IMR-90 (cell line): Measurements from ENCODE around the gene ZNF726. TPM values are rescaled to one million over a fixed set of nuclear protein-coding genes. Genes with fewer than 3 reads are reported as not detected.

ENCODE experiments used
- ATAC-seq: fragments of 200-7000 bp; cut with Tn5 transposase; 2 replicates; pipeline ENCODE4 v1.9.1; 2020; ENCODE audit warnings: low read depth, mild to moderate bottlenecking, moderate library complexity
- BruUV-seq: library from RNA; stranded (reverse); fragments of 400-500 nt; replicated peaks from 2 replicates; lab custom pipeline; 2021; lab: Mats Ljungman, UMichigan
- CTCF ChIA-PET: fragments of 300-600 bp; formaldehyde crosslinking; extraction: SDS; loops from one replicate; lab custom pipeline; 2021; ENCODE audit warnings: antibody characterized with exemption; lab: Yijun Ruan, JAX
- POLR2A ChIA-PET: fragments of 300-600 bp; sonication (Branson Sonifier 250); formaldehyde crosslinking; loops from one replicate; lab custom pipeline; 2022; ENCODE audit warnings: antibody characterized with exemption; ENCODE audit not compliant: unreplicated experiment; lab: Charles Lee
- DNase-seq: peaks from one replicate; pipeline ENCODE4 v3.0.0; 2013
- H2AFZ ChIP-seq: replicated peaks from 2 replicates; pipeline ENCODE3; 2013; ENCODE audit warnings: low read length, mild to moderate bottlenecking; ENCODE audit not compliant: poor library complexity
- H2AK5ac ChIP-seq: 2 replicates; pipeline ENCODE4 v1.6.1; 2013; ENCODE audit warnings: low read depth, low read length, inconsistent platforms
- H2AK9ac ChIP-seq: replicated peaks from 2 replicates; pipeline ENCODE3; 2013; ENCODE audit warnings: mild to moderate bottlenecking, low read depth, low read length, moderate library complexity; ENCODE audit not compliant: poor library complexity
- H2BK120ac ChIP-seq: 2 replicates; pipeline ENCODE4 v1.6.1; 2013; ENCODE audit warnings: low read depth, low read length, inconsistent platforms
- H2BK15ac ChIP-seq: 3 replicates; pipeline ENCODE4 v1.6.1; 2013; ENCODE audit warnings: low read depth, low read length, inconsistent platforms
- H2BK20ac ChIP-seq: 2 replicates; pipeline ENCODE4 v1.6.1; 2013; ENCODE audit warnings: low read depth, mild to moderate bottlenecking, inconsistent platforms, low read length, moderate library complexity
- H2BK5ac ChIP-seq: 2 replicates; pipeline ENCODE4 v1.6.1; 2013; ENCODE audit warnings: mild to moderate bottlenecking, low read depth, low read length, inconsistent platforms; ENCODE audit not compliant: poor library complexity, severe bottlenecking
- H3K14ac ChIP-seq: replicated peaks from 2 replicates; pipeline ENCODE4 v1.6.1; 2013; ENCODE audit warnings: low read depth, low read length, inconsistent platforms
- H3K18ac ChIP-seq: 2 replicates; pipeline ENCODE4 v1.6.1; 2013; ENCODE audit warnings: low read depth, low read length, control low read depth
- H3K23ac ChIP-seq: 2 replicates; pipeline ENCODE4 v1.6.1; 2013; ENCODE audit warnings: low read depth, low read length, inconsistent platforms
- H3K27ac ChIP-seq: 2 replicates; pipeline ENCODE4 v1.5.1; 2013; ENCODE audit warnings: mild to moderate bottlenecking, control low read depth, low read length; ENCODE audit not compliant: insufficient read depth
- H3K27me3 ChIP-seq: 2 replicates; pipeline ENCODE4 v1.6.1; 2013; ENCODE audit warnings: low read length; ENCODE audit not compliant: control insufficient read depth, insufficient read depth
- H3K36me3 ChIP-seq: 2 replicates; pipeline ENCODE4 v1.6.1; 2013; ENCODE audit warnings: low read length, mixed read lengths; ENCODE audit not compliant: control insufficient read depth, insufficient read depth
- H3K4ac ChIP-seq: 2 replicates; pipeline ENCODE4 v1.6.1; 2013; ENCODE audit warnings: low read depth, low read length, inconsistent platforms
- H3K4me1 ChIP-seq: 2 replicates; pipeline ENCODE4 v1.6.1; 2013; ENCODE audit warnings: low read length, mixed read lengths; ENCODE audit not compliant: control insufficient read depth, insufficient read depth
- H3K4me2 ChIP-seq: 2 replicates; pipeline ENCODE4 v1.6.1; 2013; ENCODE audit warnings: low read depth, mild to moderate bottlenecking, control low read depth, low read length, moderate library complexity
- H3K4me3 ChIP-seq: 2 replicates; pipeline ENCODE4 v1.5.1; 2013; ENCODE audit warnings: low read depth, mild to moderate bottlenecking, control low read depth, low read length, moderate library complexity; ENCODE audit not compliant: insufficient read depth
- H3K56ac ChIP-seq: 2 replicates; pipeline ENCODE4 v1.6.1; 2013; ENCODE audit warnings: low read length, inconsistent platforms; ENCODE audit not compliant: insufficient read depth; ENCODE audit errors: extremely low read depth
- H3K79me1 ChIP-seq, 2 experiments: 2 replicates each; pipeline ENCODE4 v1.6.1; 2013; ENCODE audit warnings: low read length in 2 of 2, inconsistent platforms in 1 of 2, low read depth in 1 of 2
- H3K9ac ChIP-seq: 2 replicates; pipeline ENCODE4 v1.6.1; 2013; ENCODE audit warnings: low read depth, low read length, control low read depth
- H3K9me1 ChIP-seq: 2 replicates; pipeline ENCODE4 v1.6.1; 2013; ENCODE audit warnings: low read length, inconsistent platforms; ENCODE audit not compliant: insufficient read depth
- H3K9me3 ChIP-seq: 2 replicates; pipeline ENCODE4 v1.6.1; 2013; ENCODE audit warnings: low read length; ENCODE audit not compliant: control insufficient read depth, insufficient read depth
- H4K20me1 ChIP-seq: 2 replicates; pipeline ENCODE4 v1.6.1; 2013; ENCODE audit warnings: low read length, inconsistent platforms; ENCODE audit not compliant: insufficient read depth
- H4K5ac ChIP-seq: 2 replicates; pipeline ENCODE4 v1.6.1; 2013; ENCODE audit warnings: mild to moderate bottlenecking, low read depth, low read length, control low read depth
- H4K8ac ChIP-seq, 2 experiments: 2 replicates each; pipeline ENCODE4 v1.6.1; 2013; ENCODE audit warnings: low read depth in 2 of 2, low read length in 2 of 2, control low read depth in 1 of 2, inconsistent platforms in 1 of 2
- H4K91ac ChIP-seq: 2 replicates; pipeline ENCODE4 v1.6.1; 2013; ENCODE audit warnings: low read depth, low read length, inconsistent platforms; ENCODE audit not compliant: insufficient read depth
- CHD1 ChIP-seq: IDR thresholded peaks from 2 replicates; pipeline ENCODE4 v1.6.1; 2012; ENCODE audit warnings: low read depth, low read length, improper control_type of control experiment
- CTCF ChIP-seq: conservative IDR thresholded peaks from 2 replicates; pipeline ENCODE4 v1.5.1; 2012; ENCODE audit warnings: mild to moderate bottlenecking, low read depth, low read length, improper control_type of control experiment
- ELK1 ChIP-seq: fragments of 150-350 bp; IDR thresholded peaks from 2 replicates; pipeline ENCODE4 v1.6.1; 2016; ENCODE audit warnings: low read depth, mild to moderate bottlenecking, low read length, moderate library complexity, borderline replicate concordance
- NFE2L2 ChIP-seq: fragments of 150-350 bp; IDR thresholded peaks from 2 replicates; pipeline ENCODE4 v1.6.1; 2016; ENCODE audit warnings: low read depth, mild to moderate bottlenecking, low read length
- WGBS, 2 experiments: methylation state at CpG; one replicate each; pipeline versions ENCODE4 v1.1.5 to v1.1.7; 2013; ENCODE audit warnings: missing lambda C conversion rate in 2 of 2; ENCODE audit not compliant: insufficient read length in 1 of 2; ENCODE audit errors: extremely low coverage in 2 of 2; 5-methylcytosine and 5-hydroxymethylcytosine counted together
- dilution Hi-C: fragments of 300-500 bp; cut with HindIII; formaldehyde crosslinking; loops from one replicate; pipeline ENCODE4 v1.14.3; 2018; ENCODE audit warnings: low sequenced_read_pairs; ENCODE audit not compliant: unreplicated experiment
- in situ Hi-C: fragments of 300-500 bp; cut with MboI; formaldehyde crosslinking; loops from 3 replicates; pipeline ENCODE4 v1.14.3; 2019; ENCODE audit warnings: low sequenced_read_pairs, inconsistent platforms, mixed read lengths
- intact Hi-C: fragments of 100-400 bp; cut with micrococcal nuclease; formaldehyde crosslinking; loops from 2 replicates; pipeline ENCODE4 v1.10.0; 2022
- polyA plus RNA-seq, 3 experiments: library from polyadenylated mRNA; depleted of rRNA; stranded (reverse); fragments of >200 nt; gene quantifications; 2 replicates each; pipeline ENCODE4 v1.2.3, GENCODE V29; 2012; ENCODE audit warnings: low replicate concordance in 1 of 3
- total RNA-seq: library from RNA; depleted of rRNA; stranded (reverse); fragments of >200 nt; gene quantifications from 2 replicates; pipeline ENCODE4 v1.2.3, GENCODE V29; 2012

The ZNF726 gene
- total and polyA plus RNA-seq, 2 of the 4 experiments (the other 2 are of a cell fraction), result 1.2 to 2.0 TPM

- Histone ChIP-seq H3K27ac (no peak overlapping the region), H2AFZ (no peak overlapping the region), H3K56ac (no peak overlapping the region), H3K4ac (no peak overlapping the region), H4K91ac (no peak overlapping the region), H2AK5ac (no peak overlapping the region), H2BK120ac (no peak overlapping the region), H3K36me3 (no peaks in the 10 kb centered on the region), H3K18ac (no peak overlapping the region), H2AK9ac (no peak overlapping the region), H3K9me3 (peaks cover 2% of the 10 kb centered on the region; the same call in 1 of the 2 replicates), H3K9ac (no peak overlapping the region), H3K79me1 (no peaks in the 10 kb centered on the region), H3K27me3 (no peaks in the 10 kb centered on the region), H3K23ac (no peak overlapping the region), H3K14ac (no peak overlapping the region), H4K8ac (no peak overlapping the region), H3K4me2 (no peak overlapping the region), H2BK20ac (no peak overlapping the region), H4K5ac (no peak overlapping the region), H2BK15ac (no peak overlapping the region), H3K4me3 (no peak overlapping the region), H4K20me1 (no peaks in the 10 kb centered on the region), H3K4me1 (no peaks in the 10 kb centered on the region), H3K9me1 (no peaks in the 10 kb centered on the region), H2BK5ac (no peak overlapping the region)
- ChIA-PET CTCF (no interaction called here), POLR2A (no interaction called here)
- in situ Hi-C loops, result no loop called here
- no peak for ATAC-seq
- no TSS peak for BruUV-seq
- no peak for DNase-seq
- dilution Hi-C loops, result no loop called here
- no CpG with 5 or more reads among the region's 3 CpGs for WGBS, 2 experiments
- TF ChIP-seq NFE2L2, result no peak
- TF ChIP-seq CTCF, result no peak
- TF ChIP-seq ELK1, result no peak
- no peak for TF ChIP-seq CHD1
- intact Hi-C loops, result no loop called here
Observed at GRCh38 chr19:23904406-23904805, 10.3 kb upstream of the ZNF726 start.
